SK-N-MC (cell line): ENCODE measurements around the gene MAPKBP1.

ENCODE experiments used
- EZH2 ChIP-seq: fragments of 200-600 bp; sonication (generic); IDR thresholded peaks from one replicate; pipeline ENCODE4 v1.6.1; 2017; ENCODE audit warnings: antibody characterized with exemption
- POLR2AphosphoS5 ChIP-seq: IDR thresholded peaks from 2 replicates; pipeline ENCODE4 v1.6.1; 2012; ENCODE audit warnings: mild to moderate bottlenecking, low read depth, low read length, borderline replicate concordance

DNA sequence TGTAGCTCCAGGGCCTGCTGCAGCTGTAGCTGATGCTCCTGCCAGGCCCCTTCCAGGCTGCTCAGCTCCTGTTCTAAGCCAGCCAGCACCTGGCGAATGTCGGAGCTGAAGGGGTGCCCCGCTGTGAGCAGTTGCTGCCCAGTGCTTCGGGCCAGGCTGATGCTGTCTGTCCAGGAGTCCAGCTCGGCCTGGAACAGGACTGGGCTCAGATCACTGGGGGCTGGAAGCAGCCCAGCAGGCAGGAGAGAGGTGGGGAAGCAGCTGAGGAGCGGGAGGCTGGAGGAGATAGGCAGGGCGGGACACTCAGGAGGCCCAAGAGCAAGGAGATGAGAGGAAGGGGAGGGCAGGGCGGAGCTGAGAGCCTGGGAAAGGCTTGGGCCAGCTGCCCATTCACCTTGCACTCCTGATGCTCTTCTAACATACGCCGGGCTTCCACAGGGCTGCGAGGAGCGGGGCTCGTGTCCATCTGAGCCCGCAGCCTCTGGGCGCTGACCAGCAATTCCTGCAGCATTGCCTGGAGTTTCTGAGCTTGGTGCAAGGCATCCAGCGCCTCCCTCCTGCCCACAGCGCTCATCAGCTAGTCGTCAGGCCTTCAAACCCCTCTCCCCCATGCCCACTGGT lies 87.6 kb downstream of the MAPKBP1 start:
- TF ChIP-seq EZH2 (no peak), POLR2AphosphoS5 (no peak)
